Erythroblast (primary cell): ENCODE measurements around the gene JPH4.

Experiments
- GATA1 ChIP-seq: IDR thresholded peaks from 2 replicates; pipeline ENCODE4 v1.6.1; 2011; ENCODE audit warnings: low read depth, mild to moderate bottlenecking, control low read depth, low read length, moderate library complexity
- POLR2A ChIP-seq: IDR thresholded peaks from 2 replicates; pipeline ENCODE4 v1.6.1; 2011; ENCODE audit warnings: mild to moderate bottlenecking, low read length

GRCh38 chr14:23539248-23540140, 39.1 kb downstream of the JPH4 start:
- no peak for TF ChIP-seq POLR2A
- TF ChIP-seq GATA1, result no peak
